ENCODE measurements around the gene ZCWPW2. TPM values are rescaled to one million over a fixed set of nuclear protein-coding genes. Genes with fewer than 3 reads are reported as not detected.

The ZCWPW2 gene
- polyA plus RNA-seq, 3 donors = 0.07 to 0.41 (median 0.35) TPM

DNA sequence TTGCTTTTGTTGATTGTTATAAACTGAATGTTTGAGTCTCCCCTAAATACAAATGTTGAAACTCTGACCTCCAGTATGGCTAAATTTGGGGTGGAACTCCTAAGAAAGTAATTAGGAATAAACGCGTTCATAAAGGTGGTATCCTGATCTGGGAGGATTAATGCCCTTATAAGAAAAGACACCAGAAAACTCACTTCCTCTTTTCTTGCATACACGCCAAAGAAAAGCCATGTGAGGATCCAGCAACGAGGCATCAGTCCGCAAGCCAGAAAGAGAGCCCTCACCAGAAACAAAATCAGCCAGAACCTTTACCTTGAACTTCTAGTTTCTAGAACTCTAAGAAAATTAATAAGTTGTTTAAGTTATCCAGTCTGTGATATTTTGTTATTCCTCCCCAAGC, 37.5 kb downstream of the ZCWPW2 start:
- no peaks in the 10 kb centered on the region for H3K36me3 Mint-ChIP-seq
- peaks cover 6 to 16% (median 12%) of the 10 kb centered on the region in 7 donors for H3K9me3 Mint-ChIP-seq
- H3K79me2 ChIP-seq (ENCODE audit: insufficient read depth, low read length) = no peaks in the 10 kb centered on the region
- H3K27ac Mint-ChIP-seq = peak overlapping the region in 1 of 7 donors; percentile 20
- H3K4me3 Mint-ChIP-seq = no peak overlapping the region
- no peak overlapping the region for H3K27ac ChIP-seq (ENCODE audit: low read depth in 1 of 2, low read length in 2 of 2)
- H3K4me1 Mint-ChIP-seq = peaks cover 2% of the 10 kb centered on the region
- no peak overlapping the region for H2AFZ ChIP-seq (ENCODE audit: insufficient read depth, low read depth, low read length, poor library complexity, severe bottlenecking)
- no peaks in the 10 kb centered on the region for H3K36me3 ChIP-seq (replicated peaks in 1 of 2; ENCODE audit: control insufficient read depth in 1 of 2, insufficient read depth in 2 of 2, low read length in 2 of 2)
- H3K4me1 ChIP-seq (ENCODE audit: control insufficient read depth in 1 of 2, insufficient read depth in 2 of 2, low read length in 2 of 2) = no peaks in the 10 kb centered on the region
- no peak overlapping the region for H3K9ac ChIP-seq (ENCODE audit: insufficient read depth, low read length, poor library complexity, severe bottlenecking)
- H3K4me3 ChIP-seq (replicated peaks in 1 of 3; ENCODE audit: low read depth in 2 of 3, low read length in 3 of 3) = no peak overlapping the region
- no CpG with 5 or more reads among the region's 5 CpGs for WGBS (ENCODE audit: insufficient coverage)
- no peaks in the 10 kb centered on the region for H3K27me3 ChIP-seq (ENCODE audit: control insufficient read depth in 2 of 2, insufficient read depth in 2 of 2, low read length in 2 of 2)
- H3K4me2 ChIP-seq (replicated peaks; ENCODE audit: extremely low read depth, low read length, poor library complexity, severe bottlenecking) = no peak overlapping the region
- DNase-seq = no peak
- H3K27me3 Mint-ChIP-seq (ENCODE audit: low read depth in 3 of 3) = peaks cover 0 to 2% (median 0%) of the 10 kb centered on the region in 3 donors
- intact Hi-C loops (cut with micrococcal nuclease) = no loop called here
- H4K20me1 ChIP-seq (ENCODE audit: insufficient read depth, low read length) = no peaks in the 10 kb centered on the region
- peaks cover 0 to 10% of the 10 kb centered on the region in 2 donors for H3K9me3 ChIP-seq (replicated peaks in 1 of 2; ENCODE audit: control insufficient read depth in 1 of 2, insufficient read depth in 1 of 2, low read length in 2 of 2)
- TF ChIP-seq, protein P1, sequence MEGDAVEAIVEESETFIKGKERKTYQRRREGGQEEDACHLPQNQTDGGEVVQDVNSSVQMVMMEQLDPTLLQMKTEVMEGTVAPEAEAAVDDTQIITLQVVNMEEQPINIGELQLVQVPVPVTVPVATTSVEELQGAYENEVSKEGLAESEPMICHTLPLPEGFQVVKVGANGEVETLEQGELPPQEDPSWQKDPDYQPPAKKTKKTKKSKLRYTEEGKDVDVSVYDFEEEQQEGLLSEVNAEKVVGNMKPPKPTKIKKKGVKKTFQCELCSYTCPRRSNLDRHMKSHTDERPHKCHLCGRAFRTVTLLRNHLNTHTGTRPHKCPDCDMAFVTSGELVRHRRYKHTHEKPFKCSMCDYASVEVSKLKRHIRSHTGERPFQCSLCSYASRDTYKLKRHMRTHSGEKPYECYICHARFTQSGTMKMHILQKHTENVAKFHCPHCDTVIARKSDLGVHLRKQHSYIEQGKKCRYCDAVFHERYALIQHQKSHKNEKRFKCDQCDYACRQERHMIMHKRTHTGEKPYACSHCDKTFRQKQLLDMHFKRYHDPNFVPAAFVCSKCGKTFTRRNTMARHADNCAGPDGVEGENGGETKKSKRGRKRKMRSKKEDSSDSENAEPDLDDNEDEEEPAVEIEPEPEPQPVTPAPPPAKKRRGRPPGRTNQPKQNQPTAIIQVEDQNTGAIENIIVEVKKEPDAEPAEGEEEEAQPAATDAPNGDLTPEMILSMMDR (IDR thresholded peaks at IDR 0.05) = no peak

- H3K4me3 Mint-ChIP-seq = no peak overlapping the region
- Histone ChIP-seq H3K27ac (ENCODE audit: low read depth in 1 of 2, low read length in 2 of 2) (no peak overlapping the region), H2AFZ (ENCODE audit: insufficient read depth, low read depth, low read length, poor library complexity, severe bottlenecking) (no peak overlapping the region), H3K36me3 (replicated peaks in 1 of 2; ENCODE audit: control insufficient read depth in 1 of 2, insufficient read depth in 2 of 2, low read length in 2 of 2) (no peaks in the 10 kb centered on the region), H3K4me3 (replicated peaks in 1 of 3; ENCODE audit: low read depth in 2 of 3, low read length in 3 of 3) (no peak overlapping the region), H3K4me1 (ENCODE audit: control insufficient read depth in 1 of 2, insufficient read depth in 2 of 2, low read length in 2 of 2) (no peaks in the 10 kb centered on the region), H3K79me2 (ENCODE audit: insufficient read depth, low read length) (no peaks in the 10 kb centered on the region), H3K9me3 (replicated peaks in 1 of 2; ENCODE audit: control insufficient read depth in 1 of 2, insufficient read depth in 1 of 2, low read length in 2 of 2) (peaks cover 7 to 13% of the 10 kb centered on the region in 2 donors), H3K9ac (ENCODE audit: insufficient read depth, low read length, poor library complexity, severe bottlenecking) (no peak overlapping the region), H3K4me2 (replicated peaks; ENCODE audit: extremely low read depth, low read length, poor library complexity, severe bottlenecking) (no peak overlapping the region), H3K27me3 (ENCODE audit: control insufficient read depth in 2 of 2, insufficient read depth in 2 of 2, low read length in 2 of 2) (no peaks in the 10 kb centered on the region), H4K20me1 (ENCODE audit: insufficient read depth, low read length) (no peaks in the 10 kb centered on the region)
- no peak overlapping the region for H3K27ac Mint-ChIP-seq
- TF ChIP-seq, protein P1 (IDR thresholded peaks at IDR 0.05) = no peak
- no peak for DNase-seq
- H3K4me1 Mint-ChIP-seq = peaks cover 2% of the 10 kb centered on the region
- WGBS (ENCODE audit: insufficient coverage) = no CpG with 5 or more reads among the region's 1 CpG
- H3K27me3 Mint-ChIP-seq (ENCODE audit: low read depth in 3 of 3) = no peaks in the 10 kb centered on the region
- intact Hi-C loops (cut with micrococcal nuclease) = no loop called here
- H3K36me3 Mint-ChIP-seq = no peaks in the 10 kb centered on the region
- H3K9me3 Mint-ChIP-seq = peaks cover 7 to 29% (median 19%) of the 10 kb centered on the region in 7 donors
These were observed 40.5 kb downstream of the ZCWPW2 start for GRCh38 chr3:28388978-28389377.

Data from CD14-positive monocyte (primary cell).